HG03342 (cell line): ENCODE data around the gene KLF14.
"Not testable (repeated sequence)": the region's sequence is repeated elsewhere in the genome, so short reads cannot be mapped to it uniquely, and the experiment has no call there.

Source experiments
- ATAC-seq: cut with Tn5 transposase; IDR thresholded peaks from one replicate; pipeline ENCODE4 v1.9.1; 2021; ENCODE audit warnings: mild to moderate bottlenecking, moderate library complexity; ENCODE audit not compliant: unreplicated experiment

The KLF14 gene

GRCh38 chr7:130733931-130734814, at the start of gene KLF14:
KLF14 (minus strand) TSS chr7:130734207; CDS start chr7:130734033, 174 bp downstream.
- ATAC-seq: no peak

- no peak for ATAC-seq
Measured at GRCh38 chr7:130781346-130781745, 47.3 kb upstream of the KLF14 start.

- ATAC-seq: no peak
Measured at GRCh38 chr7:130777426-130777825, 43.4 kb upstream of the KLF14 start.

- not testable (repeated sequence) for ATAC-seq
Measured at GRCh38 chr7:130772456-130772855, 38.4 kb upstream of the KLF14 start.

- ATAC-seq: no peak
Measured at GRCh38 chr7:130768854-130769253, 34.8 kb upstream of the KLF14 start.

- not testable (repeated sequence) for ATAC-seq
Measured at GRCh38 chr7:130764569-130764968, 30.6 kb upstream of the KLF14 start.

- no peak for ATAC-seq
Measured at GRCh38 chr7:130758429-130759056, 24.5 kb upstream of the KLF14 start.

- no peak for ATAC-seq
Measured at GRCh38 chr7:130756316-130756715, 22.3 kb upstream of the KLF14 start.

GRCh38 chr7:130752424-130752823, 18.4 kb upstream of the KLF14 start:
- ATAC-seq: no peak

- ATAC-seq: no peak
Measured at GRCh38 chr7:130750755-130751154, 16.7 kb upstream of the KLF14 start.

- no peak for ATAC-seq
Measured at GRCh38 chr7:130748531-130749389, 14.8 kb upstream of the KLF14 start.

GRCh38 chr7:130741331-130741995, 7.5 kb upstream of the KLF14 start:
- no peak for ATAC-seq

- no peak for ATAC-seq
Measured at GRCh38 chr7:130740606-130741005, 6.6 kb upstream of the KLF14 start.

- no peak for ATAC-seq
Measured at GRCh38 chr7:130736298-130736900, 2.4 kb upstream of the KLF14 start.

GRCh38 chr7:130734815-130735716, 1.1 kb upstream of the KLF14 start:
- ATAC-seq: no peak

GRCh38 chr7:130732980-130733930, 752 bp downstream of the KLF14 start:
- ATAC-seq: no peak

GRCh38 chr7:130723784-130724183, 10.2 kb downstream of the KLF14 start:
- no peak for ATAC-seq
